NCI-H2081 treated with DMSO at 0.1 percent for 48 hours (cell line): ENCODE measurements around the gene DXO.
A peak's percentile ranks its signal among the peaks of the same experiment; 100 is the strongest.
"Not testable (repeated sequence)": the region's sequence is repeated elsewhere in the genome, so short reads cannot be mapped to it uniquely, and the experiment has no call there.

Source experiments
- DNase-seq: peaks from one replicate; lab custom pipeline; 2025; lab: John Stamatoyannopoulos, UW

Gene DXO

DNA sequence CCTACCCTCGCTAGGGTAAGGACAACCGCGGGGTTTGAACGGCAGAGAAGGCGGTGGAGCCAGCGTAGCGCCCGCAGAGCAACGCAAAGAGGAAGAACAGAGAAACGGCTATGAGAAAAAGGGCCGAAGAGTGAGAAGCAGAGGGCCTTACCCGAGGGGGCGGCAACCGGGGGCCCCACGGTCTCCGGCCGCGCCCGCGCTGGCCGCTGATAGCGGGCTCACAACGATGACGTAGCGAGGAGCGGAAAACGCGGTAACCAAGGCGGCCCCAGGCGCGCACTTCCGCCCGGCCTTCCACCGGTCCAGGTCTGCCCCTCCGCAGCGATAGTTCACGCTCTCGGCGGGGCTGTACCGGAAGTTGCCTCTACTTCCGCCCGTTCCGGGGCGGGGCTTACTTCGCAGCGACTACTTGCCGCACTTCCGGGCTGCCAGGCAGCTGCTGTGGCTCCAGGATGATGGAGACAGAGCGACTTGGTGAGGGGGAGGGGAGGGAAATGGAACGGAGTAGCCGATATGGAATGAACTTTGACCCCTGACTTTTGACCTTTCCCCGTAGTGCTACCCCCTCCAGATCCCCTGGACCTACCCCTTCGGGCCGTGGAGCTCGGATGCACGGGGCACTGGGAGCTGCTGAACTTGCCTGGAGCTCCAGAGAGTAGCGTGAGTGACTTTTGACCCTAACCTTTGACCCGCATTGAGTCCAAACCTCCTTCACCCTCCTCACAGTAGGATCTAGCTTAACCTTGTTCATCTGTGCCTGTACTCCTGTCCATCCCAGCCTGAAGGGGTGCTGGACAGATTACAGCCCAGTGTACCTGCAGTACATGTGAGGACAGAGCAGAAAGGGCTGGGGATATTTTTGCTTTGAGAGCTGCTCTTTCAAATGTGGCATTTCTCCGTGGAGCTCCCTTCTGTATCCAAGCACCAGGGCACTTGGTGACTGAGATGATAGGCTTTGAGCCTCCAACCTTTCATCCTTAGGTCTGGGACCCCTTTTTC, 12.9 kb downstream of the DXO start, which contains the start of the genes NELFE and SKIC2:
TSS of gene NELFE (minus strand) at position 231 of the 999 bp plus-strand sequence. CDS start 525 bp downstream, outside the sequence.
TSS of gene SKIC2 (plus strand) at position 435 of the 999 bp plus-strand sequence. CDS start at position 453, 18 bp downstream.
- peak; percentile 82 for DNase-seq

DNA sequence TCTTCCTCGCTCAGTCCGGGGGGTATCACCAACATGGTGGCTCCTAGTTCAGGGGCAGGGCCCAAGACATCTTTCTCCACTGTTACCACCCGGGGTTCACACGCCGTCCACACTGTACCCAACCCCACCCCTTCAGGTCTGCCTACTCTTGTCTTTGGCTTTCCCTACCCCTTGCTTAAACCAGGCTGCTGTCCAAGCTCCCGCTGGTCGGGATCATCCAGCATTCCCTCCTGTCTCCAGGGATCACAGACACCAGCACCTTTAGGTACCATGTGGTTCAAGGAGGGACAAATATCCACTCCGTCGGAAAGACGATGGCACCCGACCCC, 13.6 kb downstream of the DXO start:
- DNase-seq, result no peak

DNA sequence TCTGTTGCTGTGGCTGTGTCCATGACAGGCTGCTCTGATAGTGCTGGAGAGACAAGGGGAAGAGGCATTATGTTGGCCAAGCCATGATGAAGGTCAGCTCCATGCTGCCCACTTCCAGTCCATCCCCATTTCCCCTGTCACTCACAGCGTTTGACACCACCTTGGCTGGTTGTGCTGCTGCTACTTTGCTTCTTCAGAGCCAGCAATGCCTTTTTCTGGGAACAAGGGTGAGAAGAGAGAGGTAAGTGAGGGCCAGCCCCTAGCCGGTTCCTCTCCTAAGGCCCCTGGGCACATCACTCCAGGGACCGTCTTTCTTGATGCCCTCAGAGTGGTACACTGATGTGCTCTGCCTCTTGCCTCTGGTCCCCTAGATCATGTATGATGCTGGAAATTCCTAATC, 15.1 kb downstream of the DXO start:
- no peak for DNase-seq

DNA sequence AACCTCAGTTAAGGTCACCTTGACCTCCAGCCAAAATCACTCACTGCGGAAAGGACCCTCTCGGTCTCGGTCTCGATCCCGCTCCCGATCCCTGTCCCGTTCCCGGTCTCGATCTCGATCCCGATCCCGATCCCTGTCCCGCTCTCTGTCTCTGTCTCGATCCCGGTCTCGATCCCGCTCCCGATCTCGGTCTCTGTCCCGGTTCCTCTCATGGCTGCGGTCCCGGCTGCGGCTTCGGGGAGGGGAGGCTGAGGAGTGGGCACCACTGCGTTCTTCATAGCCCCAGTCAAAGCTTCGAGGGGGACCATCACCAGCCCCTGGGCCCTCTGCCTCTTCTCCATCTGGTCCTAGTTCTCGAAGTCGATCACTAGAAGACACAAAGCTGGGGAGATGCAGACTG, 17.4 kb downstream of the DXO start:
- DNase-seq, result no peak

DNA sequence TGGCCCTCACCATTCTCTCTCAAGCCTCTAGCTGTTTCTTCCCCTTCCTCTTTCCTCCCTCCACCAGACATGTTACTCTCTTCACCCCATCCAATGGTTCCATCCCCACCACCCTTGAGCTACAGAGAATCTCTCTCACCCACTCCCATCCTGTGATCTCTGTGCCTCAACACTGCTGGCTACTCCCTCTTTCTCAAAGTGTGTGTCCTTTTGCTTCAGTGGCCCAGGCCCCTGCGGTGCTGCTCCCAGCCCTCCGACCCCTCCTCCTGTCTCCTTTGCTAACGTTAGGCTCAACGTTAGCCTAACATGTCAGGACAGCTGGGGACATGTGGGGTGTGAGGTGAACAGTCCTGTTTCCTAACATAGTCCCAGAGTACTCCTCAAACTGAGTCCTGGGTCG, 19.0 kb downstream of the DXO start:
- no peak for DNase-seq

DNA sequence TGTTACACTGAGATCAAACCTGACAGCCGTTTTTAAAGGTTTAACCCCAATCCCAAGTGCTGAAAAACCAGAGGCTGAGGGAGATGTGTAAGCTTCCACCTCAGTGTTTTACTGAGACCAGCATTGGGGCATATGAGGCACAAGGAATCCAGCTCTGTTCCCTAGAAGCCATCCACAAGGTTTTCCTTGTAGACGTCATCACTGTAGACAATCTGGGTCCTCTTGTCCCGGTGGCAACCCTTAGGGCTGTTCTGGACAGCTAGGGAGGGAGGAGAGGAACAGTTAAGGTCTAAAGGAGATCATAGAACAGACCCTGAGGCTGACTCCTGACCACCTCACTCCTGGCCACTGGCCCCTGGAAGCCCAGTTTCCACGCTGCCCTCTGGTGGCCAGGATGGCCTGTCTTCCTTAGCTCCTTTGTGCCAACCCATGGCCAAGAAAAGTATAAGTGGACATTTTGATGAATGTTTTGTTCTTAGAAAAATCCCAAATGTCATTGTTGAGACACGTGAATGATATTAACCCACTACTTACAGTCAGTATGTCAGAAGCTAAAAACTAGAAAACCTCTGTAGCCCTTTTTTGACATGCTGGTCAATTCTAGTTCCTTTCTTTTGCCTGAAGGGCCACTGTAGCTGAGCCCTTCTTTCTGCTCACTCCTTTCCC, 19.7 kb downstream of the DXO start:
- no peak for DNase-seq

DNA sequence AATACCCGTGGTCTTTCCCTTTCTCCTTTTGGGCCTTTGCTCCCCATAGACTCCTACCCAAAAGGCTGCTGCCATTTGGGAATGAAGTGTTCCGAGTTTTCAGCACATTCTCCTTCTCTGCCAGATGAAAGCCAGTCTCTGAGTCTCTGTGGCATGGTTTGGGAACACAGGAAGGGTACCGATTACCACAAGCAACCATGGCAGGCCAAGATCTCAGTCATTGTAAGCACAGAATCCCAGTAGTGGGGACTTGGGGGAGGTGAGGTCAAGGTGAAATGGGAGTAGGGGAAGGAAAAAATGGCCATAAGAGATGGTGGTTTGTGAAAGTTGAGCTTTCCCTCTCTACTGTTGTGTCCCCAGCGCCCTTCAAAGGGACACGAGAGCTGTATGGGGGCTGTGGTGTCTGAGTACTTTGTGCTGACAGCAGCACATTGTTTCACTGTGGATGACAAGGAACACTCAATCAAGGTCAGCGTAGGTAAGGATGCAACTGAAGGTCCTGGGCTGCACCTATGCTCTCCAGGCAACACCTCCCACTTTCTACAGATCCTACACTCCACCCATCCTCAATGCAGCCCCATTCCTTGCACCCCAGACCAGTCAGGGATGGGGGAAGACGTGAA, 21.9 kb downstream of the DXO start:
- no peak for DNase-seq

DNA sequence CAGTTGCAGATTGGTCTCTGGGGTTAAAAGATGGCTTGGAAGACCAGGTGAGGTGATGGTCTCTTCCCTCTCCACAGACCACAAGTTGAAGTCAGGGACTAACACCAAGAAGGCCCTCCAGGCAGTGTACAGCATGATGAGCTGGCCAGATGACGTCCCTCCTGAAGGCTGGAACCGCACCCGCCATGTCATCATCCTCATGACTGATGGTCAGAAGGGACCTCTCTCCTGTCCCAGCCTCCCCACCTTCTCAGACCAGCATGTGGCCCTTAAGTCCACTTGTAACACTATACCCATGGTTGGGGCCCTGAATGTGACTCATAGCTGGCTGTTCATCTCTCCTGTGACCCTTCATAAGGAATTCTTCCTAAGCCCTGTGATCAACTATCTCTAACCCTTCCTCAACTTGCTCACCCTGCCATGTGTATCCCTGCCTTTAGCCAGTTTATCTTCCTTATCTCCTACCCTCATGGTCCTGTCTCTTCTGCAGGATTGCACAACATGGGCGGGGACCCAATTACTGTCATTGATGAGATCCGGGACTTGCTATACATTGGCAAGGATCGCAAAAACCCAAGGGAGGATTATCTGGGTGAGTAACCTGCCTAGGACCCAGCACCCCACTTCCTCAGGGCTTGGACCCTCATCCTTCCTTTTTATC, 23.1 kb downstream of the DXO start:
- DNase-seq, result no peak

DNA sequence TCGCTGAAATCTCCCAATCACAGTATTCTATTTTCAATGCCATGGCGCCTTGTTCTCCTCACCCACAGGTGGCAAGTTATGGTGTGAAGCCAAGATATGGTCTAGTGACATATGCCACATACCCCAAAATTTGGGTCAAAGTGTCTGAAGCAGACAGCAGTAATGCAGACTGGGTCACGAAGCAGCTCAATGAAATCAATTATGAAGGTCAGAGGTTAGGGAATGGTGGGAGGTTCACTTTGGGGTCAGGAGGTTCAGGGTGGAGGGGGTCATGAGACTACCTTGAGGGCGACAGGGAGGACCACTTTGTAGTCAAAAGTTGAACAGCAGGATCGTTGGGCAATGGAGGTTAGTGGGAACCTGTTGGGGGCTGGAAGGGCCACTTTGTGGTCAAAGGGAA, 23.6 kb downstream of the DXO start:
- no peak for DNase-seq

DNA sequence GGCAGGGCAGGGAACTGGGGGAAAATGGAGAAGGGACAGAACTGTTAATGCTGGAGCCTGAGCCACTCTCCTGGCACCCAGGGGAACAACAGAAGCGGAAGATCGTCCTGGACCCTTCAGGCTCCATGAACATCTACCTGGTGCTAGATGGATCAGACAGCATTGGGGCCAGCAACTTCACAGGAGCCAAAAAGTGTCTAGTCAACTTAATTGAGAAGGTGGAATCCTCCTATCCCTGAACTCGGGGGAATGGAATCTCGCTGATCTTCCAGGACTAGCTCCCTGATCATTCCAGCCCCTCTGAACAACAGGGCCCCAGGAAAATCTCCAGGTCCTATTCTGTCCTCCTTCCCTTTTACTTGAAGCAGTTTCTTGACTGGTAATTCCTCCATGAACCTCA, 24.1 kb downstream of the DXO start:
- DNase-seq, result no peak

DNA sequence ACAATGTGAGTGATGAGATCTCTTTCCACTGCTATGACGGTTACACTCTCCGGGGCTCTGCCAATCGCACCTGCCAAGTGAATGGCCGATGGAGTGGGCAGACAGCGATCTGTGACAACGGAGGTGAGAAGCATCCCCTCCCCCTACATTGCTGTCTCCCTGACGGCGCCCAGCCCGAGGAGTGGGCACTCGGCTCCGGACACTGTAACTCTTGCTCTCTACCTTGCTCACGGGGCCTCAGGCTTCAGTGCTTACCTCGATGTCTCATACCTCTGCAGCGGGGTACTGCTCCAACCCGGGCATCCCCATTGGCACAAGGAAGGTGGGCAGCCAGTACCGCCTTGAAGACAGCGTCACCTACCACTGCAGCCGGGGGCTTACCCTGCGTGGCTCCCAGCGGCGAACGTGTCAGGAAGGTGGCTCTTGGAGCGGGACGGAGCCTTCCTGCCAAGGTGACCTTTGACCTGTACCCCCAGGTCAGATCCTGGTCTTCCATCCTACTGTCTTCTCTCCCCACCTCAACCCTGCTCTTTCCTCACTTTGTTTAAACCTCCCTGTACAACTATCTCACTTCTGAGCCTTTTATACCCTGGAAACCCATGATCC, 24.8 kb downstream of the DXO start:
- no peak for DNase-seq

DNA sequence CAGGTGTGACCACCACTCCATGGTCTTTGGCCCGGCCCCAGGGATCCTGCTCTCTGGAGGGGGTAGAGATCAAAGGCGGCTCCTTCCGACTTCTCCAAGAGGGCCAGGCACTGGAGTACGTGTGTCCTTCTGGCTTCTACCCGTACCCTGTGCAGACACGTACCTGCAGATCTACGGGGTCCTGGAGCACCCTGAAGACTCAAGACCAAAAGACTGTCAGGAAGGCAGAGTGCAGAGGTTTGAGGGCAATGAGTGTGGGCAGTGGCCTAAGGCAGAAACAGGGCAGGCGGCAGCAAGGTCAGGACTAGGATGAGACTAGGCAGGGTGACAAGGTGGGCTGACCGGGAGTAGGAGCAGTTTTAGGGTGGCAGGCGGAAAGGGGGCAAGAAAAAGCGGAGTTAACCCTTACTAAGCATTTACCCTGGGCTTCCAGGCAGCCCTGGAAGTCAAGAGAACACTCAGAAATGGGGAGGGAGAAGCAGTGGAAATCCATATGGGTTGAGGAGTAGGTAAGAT, 25.5 kb downstream of the DXO start:
- no peak for DNase-seq

DNA sequence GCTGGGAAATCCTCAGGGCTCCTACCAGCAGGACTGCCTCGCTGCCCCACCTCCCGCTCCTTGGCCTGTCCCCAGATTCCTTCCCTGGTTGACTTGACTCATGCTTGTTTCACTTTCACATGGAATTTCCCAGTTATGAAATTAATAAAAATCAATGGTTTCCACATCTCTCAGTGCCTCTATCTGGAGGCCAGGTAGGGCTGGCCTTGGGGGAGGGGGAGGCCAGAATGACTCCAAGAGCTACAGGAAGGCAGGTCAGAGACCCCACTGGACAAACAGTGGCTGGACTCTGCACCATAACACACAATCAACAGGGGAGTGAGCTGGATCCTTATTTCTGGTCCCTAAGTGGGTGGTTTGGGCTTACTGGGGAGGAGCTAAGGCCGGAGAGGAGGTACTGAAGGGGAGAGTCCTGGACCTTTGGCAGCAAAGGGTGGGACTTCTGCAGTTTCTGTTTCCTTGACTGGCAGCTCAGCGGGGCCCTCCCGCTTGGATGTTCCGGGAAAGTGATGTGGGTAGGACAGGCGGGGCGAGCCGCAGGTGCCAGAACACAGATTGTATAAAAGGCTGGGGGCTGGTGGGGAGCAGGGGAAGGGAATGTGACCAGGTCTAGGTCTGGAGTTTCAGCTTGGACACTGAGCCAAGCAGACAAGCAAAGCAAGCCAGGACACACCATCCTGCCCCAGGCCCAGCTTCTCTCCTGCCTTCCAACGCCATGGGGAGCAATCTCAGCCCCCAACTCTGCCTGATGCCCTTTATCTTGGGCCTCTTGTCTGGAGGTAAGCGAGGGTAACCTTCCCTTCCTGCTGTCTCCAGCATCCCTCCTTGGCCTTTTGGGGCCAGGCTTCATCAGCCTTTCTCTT, 26.2 kb downstream of the DXO start, which contains the start of gene CFB:
TSS of gene CFB (plus strand) at position 589 of the 863 bp plus-strand sequence. CDS start at position 716, 127 bp downstream.
- no peak for DNase-seq

DNA sequence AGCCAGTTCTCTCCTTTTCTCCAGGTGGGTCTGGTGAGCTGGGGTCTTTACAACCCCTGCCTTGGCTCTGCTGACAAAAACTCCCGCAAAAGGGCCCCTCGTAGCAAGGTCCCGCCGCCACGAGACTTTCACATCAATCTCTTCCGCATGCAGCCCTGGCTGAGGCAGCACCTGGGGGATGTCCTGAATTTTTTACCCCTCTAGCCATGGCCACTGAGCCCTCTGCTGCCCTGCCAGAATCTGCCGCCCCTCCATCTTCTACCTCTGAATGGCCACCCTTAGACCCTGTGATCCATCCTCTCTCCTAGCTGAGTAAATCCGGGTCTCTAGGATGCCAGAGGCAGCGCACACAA, 26.8 kb downstream of the DXO start:
- no peak for DNase-seq

DNA sequence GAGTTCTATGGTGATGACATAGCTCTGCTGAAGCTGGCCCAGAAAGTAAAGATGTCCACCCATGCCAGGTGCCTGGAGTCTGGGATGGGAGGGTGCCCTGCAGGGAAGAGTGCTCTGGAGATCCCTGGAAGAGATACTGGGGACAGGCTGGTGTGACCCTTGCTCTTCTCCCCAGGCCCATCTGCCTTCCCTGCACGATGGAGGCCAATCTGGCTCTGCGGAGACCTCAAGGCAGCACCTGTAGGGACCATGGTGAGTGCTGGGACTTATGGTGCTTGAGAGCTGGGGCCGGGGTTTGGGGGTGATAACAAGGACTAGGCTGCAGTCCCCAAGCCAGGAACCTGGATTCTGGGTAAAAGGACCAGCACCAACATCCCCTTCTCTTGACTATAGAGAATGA, 28.2 kb downstream of the DXO start:
- no peak for DNase-seq

DNA sequence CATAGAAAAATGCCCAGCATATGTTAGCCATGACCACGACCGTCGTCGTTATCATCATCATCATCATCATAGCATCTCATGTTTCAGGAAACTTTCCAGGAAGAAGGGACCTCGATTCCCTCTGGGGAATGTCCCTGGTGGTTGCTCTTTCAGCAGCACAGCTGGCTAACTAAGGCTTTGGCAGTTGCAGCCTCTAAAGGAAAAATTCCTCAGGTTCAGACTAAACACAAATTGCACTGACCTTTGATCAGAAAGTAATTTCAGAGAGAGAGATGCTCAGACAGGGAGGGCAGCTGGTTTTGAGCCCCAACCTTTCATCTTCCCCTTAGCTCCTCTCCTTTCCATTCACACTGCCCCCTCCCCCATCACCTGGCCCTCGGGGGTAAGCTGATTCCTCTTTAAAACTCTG, 31.7 kb downstream of the DXO start:
- no peak for DNase-seq

DNA sequence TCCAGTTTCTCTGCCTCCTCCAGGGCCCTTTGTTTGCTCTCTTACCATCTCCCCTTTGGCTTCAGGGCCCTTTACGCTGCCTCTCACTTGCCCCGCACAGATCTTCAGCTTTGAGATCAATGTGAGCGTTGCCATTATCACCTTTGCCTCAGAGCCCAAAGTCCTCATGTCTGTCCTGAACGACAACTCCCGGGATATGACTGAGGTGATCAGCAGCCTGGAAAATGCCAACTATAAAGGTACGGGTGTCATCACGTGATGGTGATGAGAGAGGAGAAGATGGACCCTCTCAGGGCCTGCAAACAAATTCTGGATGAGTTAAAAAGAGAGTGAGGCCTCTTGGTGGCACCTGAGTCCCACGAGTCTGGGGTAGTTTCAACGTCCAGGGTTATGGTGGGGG, 36.1 kb downstream of the DXO start:
- DNase-seq, result no peak

DNA sequence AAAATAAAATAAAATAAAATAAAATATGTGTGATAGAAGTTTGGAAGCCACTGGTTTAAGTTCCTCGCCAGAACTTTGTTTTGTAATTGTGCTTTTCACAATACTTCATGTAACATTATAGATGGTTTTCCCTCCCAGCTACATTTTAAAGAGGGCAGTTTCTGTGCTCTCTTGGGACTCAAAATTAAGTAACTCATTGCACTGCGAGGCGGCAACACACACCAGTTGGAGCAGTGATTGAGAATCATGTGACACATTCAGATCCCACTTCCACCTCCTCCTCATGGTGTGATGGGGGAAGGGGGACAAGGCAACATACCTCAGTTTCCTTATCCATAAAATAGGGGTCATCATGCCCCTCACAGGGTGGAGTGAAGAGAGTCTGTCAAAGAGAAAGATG, 36.9 kb downstream of the DXO start:
- DNase-seq, result no peak

DNA sequence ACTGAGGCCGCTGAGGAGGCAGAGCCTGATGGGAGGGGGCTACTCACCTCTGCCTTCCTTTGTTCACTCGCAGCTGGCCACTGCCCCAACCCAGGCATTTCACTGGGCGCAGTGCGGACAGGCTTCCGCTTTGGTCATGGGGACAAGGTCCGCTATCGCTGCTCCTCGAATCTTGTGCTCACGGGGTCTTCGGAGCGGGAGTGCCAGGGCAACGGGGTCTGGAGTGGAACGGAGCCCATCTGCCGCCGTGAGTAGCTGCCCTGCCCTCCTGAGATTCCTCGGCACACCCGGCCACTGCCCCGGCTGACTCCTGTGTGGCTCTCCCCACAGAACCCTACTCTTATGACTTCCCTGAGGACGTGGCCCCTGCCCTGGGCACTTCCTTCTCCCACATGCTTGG, 38.4 kb downstream of the DXO start:
- DNase-seq, result no peak

DNA sequence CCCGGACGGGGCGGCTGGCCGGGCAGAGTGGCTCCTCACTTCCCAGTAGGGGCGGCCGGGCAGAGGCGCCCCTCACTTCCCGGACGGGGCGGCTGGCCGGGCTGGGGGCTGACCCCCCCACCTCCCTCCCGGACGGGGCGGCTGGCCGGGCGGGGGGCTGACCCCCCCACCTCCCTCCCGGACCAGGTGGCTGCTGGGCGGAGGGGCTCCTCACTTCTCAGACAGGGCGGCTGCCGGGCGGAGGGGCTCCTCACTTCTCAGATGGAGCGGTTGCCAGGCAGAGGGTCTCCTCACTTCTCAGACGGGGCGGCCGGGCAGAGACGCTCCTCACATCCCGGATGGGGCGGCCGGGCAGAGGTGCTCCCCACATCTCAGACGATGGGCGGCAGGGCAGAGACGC, 39.8 kb downstream of the DXO start:
- not testable (repeated sequence) for DNase-seq

DNA sequence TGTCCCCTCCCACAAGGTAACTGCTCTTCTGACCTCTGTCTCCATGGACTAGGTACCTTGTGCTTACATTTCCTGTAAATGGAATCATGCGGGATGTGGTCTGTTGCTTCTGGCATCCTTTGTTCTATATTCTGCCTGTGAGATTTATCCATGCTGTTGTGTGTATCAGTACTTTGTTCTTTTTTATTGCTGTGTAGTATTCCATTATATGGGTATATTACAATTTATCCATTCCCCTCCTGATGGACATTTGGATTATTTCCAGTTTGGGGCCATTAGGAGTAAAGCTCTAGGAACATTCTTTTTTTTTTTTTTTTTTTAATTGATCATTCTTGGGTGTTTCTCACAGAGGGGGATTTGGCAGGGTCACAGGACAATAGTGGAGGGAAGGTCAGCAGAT, 41.0 kb downstream of the DXO start:
- no peak for DNase-seq
